Testis (tissue), 3 donors: ENCODE data around the gene UGT1A5. TPM values are rescaled to one million over a fixed set of nuclear protein-coding genes. Genes with fewer than 3 reads are reported as not detected.

Experiments
- DNase-seq: peaks from one replicate; pipeline ENCODE4 v3.0.0-alpha.2; 2019
- H3K27ac ChIP-seq, 2 donors: fragments of 200-600 bp; sonication (generic); one replicate each; pipeline ENCODE4 v1.5.1; 2019
- H3K27me3 ChIP-seq: fragments of 200-600 bp; sonication (generic); one replicate; pipeline ENCODE4 v1.5.1; 2019
- H3K36me3 ChIP-seq: fragments of 200-600 bp; sonication (generic); one replicate; pipeline ENCODE4 v1.5.1; 2017; ENCODE audit warnings: low read depth; ENCODE audit errors: missing control alignments
- H3K4me1 ChIP-seq: fragments of 200-600 bp; sonication (generic); one replicate; pipeline ENCODE4 v1.5.1; 2019
- H3K4me3 ChIP-seq, 2 donors: fragments of 200-600 bp; sonication (generic); one replicate each; pipeline ENCODE4 v1.5.1; 2017 to 2019
- H3K9me3 ChIP-seq: fragments of 200-600 bp; sonication (generic); one replicate; pipeline ENCODE4 v1.5.1; 2017
- POLR2A ChIP-seq: fragments of 450-650 bp; IDR thresholded peaks from one replicate; pipeline ENCODE4 v1.6.1; 2017; ENCODE audit warnings: antibody characterized with exemption, mild to moderate bottlenecking, moderate library complexity
- WGBS, 2 donors: methylation state at CpG; one replicate each; pipeline ENCODE4 v1.1.5; 2018; 5-methylcytosine and 5-hydroxymethylcytosine counted together
- intact Hi-C: fragments of 100-400 bp; cut with DNase I; formaldehyde crosslinking; loops from one replicate; pipeline ENCODE4 v1.15.1; 2023; ENCODE audit warnings: low total_unique reads
- polyA plus RNA-seq: library from polyadenylated mRNA; stranded (reverse); fragments of 350-450 nt; fragmentation: Illumina TruSeq; extraction: RNeasy Lipid Tissue Mini Kit (QIAGEN cat#74804); gene quantifications from one replicate; pipeline ENCODE4 v1.2.3, GENCODE V29; 2014; ENCODE audit warnings: low read depth, low replicate concordance; ENCODE audit not compliant: insufficient read depth
- total RNA-seq, 2 donors: library from RNA; depleted of rRNA; stranded (reverse); fragments of >200 nt; gene quantifications; one replicate each; pipeline ENCODE4 v1.2.3, GENCODE V29; 2016
- TF ChIP-seq, protein P1 (sequence below), 3 experiments: fragments of 450-650 bp in 2 of 3; fragments of 200-600 bp in 1 of 3; sonication (generic) in 1 of 3; IDR thresholded peaks; one replicate each; pipeline ENCODE4 v1.5.1; 2016 to 2019; ENCODE audit warnings: antibody characterized with exemption in 3 of 3, mild to moderate bottlenecking in 2 of 3, moderate library complexity in 1 of 3

UGT1A5 gene
- total and polyA plus RNA-seq, 3 donors from 2014 or later = 0.16 TPM; not detected in 2

DNA sequence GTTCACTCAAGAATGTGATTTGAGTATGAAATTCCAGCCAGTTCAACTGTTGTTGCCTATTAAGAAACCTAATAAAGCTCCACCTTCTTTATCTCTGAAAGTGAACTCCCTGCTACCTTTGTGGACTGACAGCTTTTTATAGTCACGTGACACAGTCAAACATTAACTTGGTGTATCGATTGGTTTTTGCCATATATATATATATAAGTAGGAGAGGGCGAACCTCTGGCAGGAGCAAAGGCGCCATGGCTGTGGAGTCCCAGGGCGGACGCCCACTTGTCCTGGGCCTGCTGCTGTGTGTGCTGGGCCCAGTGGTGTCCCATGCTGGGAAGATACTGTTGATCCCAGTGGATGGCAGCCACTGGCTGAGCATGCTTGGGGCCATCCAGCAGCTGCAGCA, 47.3 kb downstream of the UGT1A5 start, which contains the start of gene UGT1A1:
TSS of gene UGT1A1 (plus strand) at position 228 of the 400 bp plus-strand sequence. CDS start at position 246, 18 bp downstream.
- Histone ChIP-seq H3K4me1 (no peaks in the 10 kb centered on the region), H3K27me3 (no peaks in the 10 kb centered on the region), H3K9me3 (no peaks in the 10 kb centered on the region), H3K36me3 (no peaks in the 10 kb centered on the region), H3K4me3 (peak within 1 kb of the TSS in 1 of 2 donors; percentile 2), H3K27ac (no peak within 1 kb of the TSS)
- WGBS, 2 donors = 81 to 83% methylated on average over 6 of the region's 6 CpGs
- TF ChIP-seq, protein P1, sequence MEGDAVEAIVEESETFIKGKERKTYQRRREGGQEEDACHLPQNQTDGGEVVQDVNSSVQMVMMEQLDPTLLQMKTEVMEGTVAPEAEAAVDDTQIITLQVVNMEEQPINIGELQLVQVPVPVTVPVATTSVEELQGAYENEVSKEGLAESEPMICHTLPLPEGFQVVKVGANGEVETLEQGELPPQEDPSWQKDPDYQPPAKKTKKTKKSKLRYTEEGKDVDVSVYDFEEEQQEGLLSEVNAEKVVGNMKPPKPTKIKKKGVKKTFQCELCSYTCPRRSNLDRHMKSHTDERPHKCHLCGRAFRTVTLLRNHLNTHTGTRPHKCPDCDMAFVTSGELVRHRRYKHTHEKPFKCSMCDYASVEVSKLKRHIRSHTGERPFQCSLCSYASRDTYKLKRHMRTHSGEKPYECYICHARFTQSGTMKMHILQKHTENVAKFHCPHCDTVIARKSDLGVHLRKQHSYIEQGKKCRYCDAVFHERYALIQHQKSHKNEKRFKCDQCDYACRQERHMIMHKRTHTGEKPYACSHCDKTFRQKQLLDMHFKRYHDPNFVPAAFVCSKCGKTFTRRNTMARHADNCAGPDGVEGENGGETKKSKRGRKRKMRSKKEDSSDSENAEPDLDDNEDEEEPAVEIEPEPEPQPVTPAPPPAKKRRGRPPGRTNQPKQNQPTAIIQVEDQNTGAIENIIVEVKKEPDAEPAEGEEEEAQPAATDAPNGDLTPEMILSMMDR (IDR thresholded peaks at IDR 0.05) = no peak
- no peak for TF ChIP-seq POLR2A
- DNase-seq = no peak
- intact Hi-C loops = no loop called here

DNA sequence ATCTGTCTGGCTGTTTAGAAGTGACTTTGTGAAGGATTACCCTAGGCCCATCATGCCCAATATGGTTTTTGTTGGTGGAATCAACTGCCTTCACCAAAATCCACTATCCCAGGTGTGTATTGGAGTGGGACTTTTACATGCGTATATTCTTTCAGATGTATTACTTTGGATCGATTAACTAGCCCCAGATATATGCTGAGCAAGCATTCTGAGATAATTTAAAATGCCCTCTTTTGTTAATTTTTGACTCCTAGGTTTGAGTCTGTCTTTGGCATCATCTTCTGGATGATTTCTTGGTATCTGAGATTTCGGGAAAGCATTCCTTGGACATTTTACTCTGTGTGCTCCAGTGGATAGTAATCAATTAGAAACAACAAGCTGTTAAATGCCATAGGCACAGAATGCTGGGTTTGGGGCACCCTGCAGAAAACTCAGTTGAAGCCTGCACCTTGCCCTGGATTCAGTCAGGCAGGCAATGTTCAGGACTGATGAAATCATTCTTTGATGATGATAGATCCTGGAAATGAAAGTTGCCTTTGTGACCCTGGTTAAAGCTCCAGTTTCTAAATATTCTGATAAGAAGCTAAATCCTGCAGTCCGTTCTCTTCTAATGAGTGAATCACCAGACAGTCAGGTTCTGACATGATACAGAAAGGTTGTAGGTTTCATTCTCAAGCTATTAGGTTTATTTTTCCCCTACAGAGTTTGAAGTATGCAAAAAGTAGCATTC, 48.5 kb downstream of the UGT1A5 start:
- intact Hi-C loops = no loop called here
- DNase-seq = no peak
- WGBS, 2 donors = 80 to 83% methylated on average over 4 of the region's 4 CpGs

DNA sequence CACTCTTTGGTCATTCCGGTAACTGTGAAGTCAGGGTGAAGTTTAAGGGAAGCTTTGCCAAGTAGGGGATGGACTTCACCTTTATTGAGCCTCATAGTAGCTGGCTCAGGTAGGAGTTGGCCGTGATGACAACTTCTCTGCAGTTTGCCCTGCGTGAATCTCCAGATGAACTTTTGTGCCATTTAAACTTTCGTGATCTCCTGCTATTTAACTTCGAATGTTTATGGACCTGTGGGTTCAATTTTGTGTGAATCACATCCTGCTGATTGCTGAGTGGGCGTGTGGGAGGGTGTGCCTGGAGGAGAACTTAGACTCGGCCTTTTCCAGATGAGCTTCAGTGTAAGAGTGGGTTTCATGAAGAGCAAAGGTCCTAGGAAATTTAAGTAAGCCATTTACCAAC, 51.6 kb downstream of the UGT1A5 start:
- DNase-seq = no peak
- intact Hi-C loops = no loop called here
- 72 to 75% methylated on average over 7 of the region's 7 CpGs for WGBS, 2 donors

More for the DNA sequence above, 48.5 kb downstream of the UGT1A5 start:
- no peaks in the 10 kb centered on the region for H3K4me1 ChIP-seq
- H3K27ac ChIP-seq = no peak overlapping the region
- no peak overlapping the region for H3K4me3 ChIP-seq
- H3K9me3 ChIP-seq = no peaks in the 10 kb centered on the region
- TF ChIP-seq, protein P1 (IDR thresholded peaks at IDR 0.05) = no peak
- TF ChIP-seq POLR2A = no peak
- H3K27me3 ChIP-seq = no peaks in the 10 kb centered on the region
- no peaks in the 10 kb centered on the region for H3K36me3 ChIP-seq

DNA sequence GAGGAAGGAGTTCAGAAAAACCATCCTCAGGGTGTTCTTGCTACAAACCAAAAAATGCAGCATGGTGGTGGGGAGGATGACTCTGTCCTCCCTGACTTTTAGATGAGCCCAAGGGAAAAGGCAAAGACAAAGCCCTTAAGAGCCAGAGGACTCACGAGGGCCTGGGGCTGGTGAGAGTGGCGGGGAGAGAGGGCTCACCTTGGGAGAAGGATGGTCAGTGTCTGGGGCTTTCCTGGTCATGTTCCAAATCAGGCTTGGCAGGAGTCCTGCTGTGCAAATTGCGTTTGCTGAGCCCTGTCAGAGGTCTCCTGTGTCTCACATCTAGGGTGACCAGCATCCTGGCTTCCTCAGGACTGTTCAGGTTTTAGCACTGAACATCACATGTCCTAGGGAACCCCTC, 52.1 kb downstream of the UGT1A5 start:
- H3K27ac ChIP-seq = no peak overlapping the region
- DNase-seq = no peak

More for the DNA sequence above, 51.6 kb downstream of the UGT1A5 start:
- H3K27ac ChIP-seq = no peak overlapping the region
- no peak overlapping the region for H3K4me3 ChIP-seq
- TF ChIP-seq POLR2A = no peak
- TF ChIP-seq, protein P1 (IDR thresholded peaks at IDR 0.05) = no peak
- no peaks in the 10 kb centered on the region for H3K9me3 ChIP-seq
- no peaks in the 10 kb centered on the region for H3K4me1 ChIP-seq
- no peaks in the 10 kb centered on the region for H3K36me3 ChIP-seq
- no peaks in the 10 kb centered on the region for H3K27me3 ChIP-seq

More for the DNA sequence above, 52.1 kb downstream of the UGT1A5 start:
- no peaks in the 10 kb centered on the region for H3K9me3 ChIP-seq
- no peaks in the 10 kb centered on the region for H3K36me3 ChIP-seq
- no peak overlapping the region for H3K4me3 ChIP-seq
- 57 to 67% methylated on average over 3 of the region's 3 CpGs for WGBS, 2 donors
- H3K27me3 ChIP-seq = no peaks in the 10 kb centered on the region
- H3K4me1 ChIP-seq = no peaks in the 10 kb centered on the region
- intact Hi-C loops = no loop called here
- TF ChIP-seq, protein P1 (IDR thresholded peaks at IDR 0.05) = no peak
- TF ChIP-seq POLR2A = no peak
